Right lobe of liver (tissue), 6 donors: ENCODE measurements around the gene TMEM271. TPM values are rescaled to one million over a fixed set of nuclear protein-coding genes. Genes with fewer than 3 reads are reported as not detected.
A peak's percentile ranks its signal among the peaks of the same experiment; 100 is the strongest.

Source experiments
- ATAC-seq, 4 donors: fragments of 200-7000 bp; cut with Tn5 transposase; one replicate each; pipeline ENCODE4 v1.9.1; 2020; ENCODE audit warnings: mild to moderate bottlenecking in 4 of 4, moderate library complexity in 4 of 4
- DNase-seq, 3 donors: peaks; one replicate each; pipeline ENCODE4 v3.0.0-alpha.2; 2020
- H3K27ac ChIP-seq, 3 donors: fragments of 200-600 bp; one replicate each; pipeline ENCODE4 v1.8.0; 2022
- H3K27me3 ChIP-seq, 2 donors: fragments of 200-600 bp; one replicate each; pipeline ENCODE4 v1.8.0; 2022
- H3K36me3 ChIP-seq, 4 donors: fragments of 200-600 bp; sonication (generic) in 1 of 4; one replicate each; pipeline versions ENCODE4 v1.5.1 to v1.8.0; 2017 to 2022; ENCODE audit warnings: control low read depth in 1 of 4
- H3K4me1 ChIP-seq, 4 donors: fragments of 200-600 bp; sonication (generic) in 1 of 4; one replicate each; pipeline versions ENCODE4 v1.5.1 to v1.8.0; 2017 to 2022; ENCODE audit warnings: control low read depth in 1 of 4
- H3K4me3 ChIP-seq, 3 donors: fragments of 200-600 bp; one replicate each; pipeline ENCODE4 v1.8.0; 2022
- H3K9me3 ChIP-seq, 4 donors: fragments of 200-600 bp; sonication (generic) in 1 of 4; one replicate each; pipeline versions ENCODE4 v1.5.1 to v1.8.0; 2017 to 2022; ENCODE audit warnings: control low read depth in 1 of 4
- POLR2A ChIP-seq: fragments of 450-650 bp; IDR thresholded peaks from one replicate; pipeline ENCODE4 v1.6.1; 2017; ENCODE audit warnings: antibody characterized with exemption, mild to moderate bottlenecking
- WGBS: methylation state at CpG from one replicate; pipeline ENCODE4 v1.1.6; 2018; ENCODE audit warnings: low coverage, low lambda C conversion rate; ENCODE audit not compliant: insufficient coverage; ENCODE audit errors: missing lambda C conversion rate; 5-methylcytosine and 5-hydroxymethylcytosine counted together
- intact Hi-C, 2 donors: fragments of 100-400 bp; cut with DNase I; formaldehyde crosslinking; loops; one replicate each; pipeline versions ENCODE4 v1.11.2 to v1.14.1; 2022
- total RNA-seq, 6 experiments: library from RNA; depleted of rRNA in 2 of 6; stranded (reverse); fragments of >200 nt in 2 of 6; fragmentation: NEBNext Ultra II Directional in 3 of 6; extraction: Animal tissue kit (Norgen Biotek cat#: 25700) in 3 of 6; gene quantifications; one replicate each; pipeline versions ENCODE4 v1.1.0 to v1.2.4, GENCODE V29; 2016 to 2023
- TF ChIP-seq, protein P1 (sequence below), 4 donors: fragments of 200-600 bp in 3 of 4; fragments of 450-650 bp in 1 of 4; IDR thresholded peaks; one replicate each; pipeline versions ENCODE4 v1.5.1 to v1.8.0; 2016 to 2022; ENCODE audit warnings: antibody characterized with exemption in 4 of 4, mild to moderate bottlenecking in 2 of 4
- donor health status: DM: no; HTN: yes; CAD: no.
- donor health status: DM: no; HTN: no; CAD: no.
- donor health status: DM: no; HTN: no; CAD: no.
- donor health status: DM: no; HTN: yes; CAD: no.
- donor health status: DM: no; HTN: yes; CAD: no.

The TMEM271 gene
- total RNA-seq, 6 experiments from 2014 or later, result not detected

DNA sequence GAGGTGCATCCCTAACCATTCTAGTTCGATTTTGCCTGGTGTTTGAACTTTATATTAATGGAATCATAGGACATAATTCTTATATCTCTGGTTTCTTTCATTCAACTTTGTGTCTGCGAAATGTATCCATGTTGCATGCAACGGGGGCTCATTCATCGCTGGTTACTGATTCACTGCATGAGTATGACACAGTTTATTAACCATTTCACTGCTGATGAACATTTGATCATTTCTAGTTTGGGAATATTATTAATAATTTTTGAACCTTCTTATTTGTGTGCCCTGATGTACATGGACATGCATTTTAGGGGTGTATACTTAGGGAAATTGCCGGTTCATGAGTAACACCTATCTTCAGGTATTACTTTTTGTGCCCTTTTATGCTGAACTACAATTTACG lies 5.1 kb upstream of the TMEM271 start:
- Histone ChIP-seq H3K27ac (no peak overlapping the region), H3K4me1 (no peaks in the 10 kb centered on the region), H3K27me3 (peaks cover 0 to 13% of the 10 kb centered on the region in 2 donors), H3K4me3 (no peak overlapping the region), H3K9me3 (no peaks in the 10 kb centered on the region), H3K36me3 (no peaks in the 10 kb centered on the region)
- 27% methylated on average over 5 of the region's 6 CpGs for WGBS
- DNase-seq (no peak), ATAC-seq (no peak)
- TF ChIP-seq, protein P1, sequence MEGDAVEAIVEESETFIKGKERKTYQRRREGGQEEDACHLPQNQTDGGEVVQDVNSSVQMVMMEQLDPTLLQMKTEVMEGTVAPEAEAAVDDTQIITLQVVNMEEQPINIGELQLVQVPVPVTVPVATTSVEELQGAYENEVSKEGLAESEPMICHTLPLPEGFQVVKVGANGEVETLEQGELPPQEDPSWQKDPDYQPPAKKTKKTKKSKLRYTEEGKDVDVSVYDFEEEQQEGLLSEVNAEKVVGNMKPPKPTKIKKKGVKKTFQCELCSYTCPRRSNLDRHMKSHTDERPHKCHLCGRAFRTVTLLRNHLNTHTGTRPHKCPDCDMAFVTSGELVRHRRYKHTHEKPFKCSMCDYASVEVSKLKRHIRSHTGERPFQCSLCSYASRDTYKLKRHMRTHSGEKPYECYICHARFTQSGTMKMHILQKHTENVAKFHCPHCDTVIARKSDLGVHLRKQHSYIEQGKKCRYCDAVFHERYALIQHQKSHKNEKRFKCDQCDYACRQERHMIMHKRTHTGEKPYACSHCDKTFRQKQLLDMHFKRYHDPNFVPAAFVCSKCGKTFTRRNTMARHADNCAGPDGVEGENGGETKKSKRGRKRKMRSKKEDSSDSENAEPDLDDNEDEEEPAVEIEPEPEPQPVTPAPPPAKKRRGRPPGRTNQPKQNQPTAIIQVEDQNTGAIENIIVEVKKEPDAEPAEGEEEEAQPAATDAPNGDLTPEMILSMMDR (IDR thresholded peaks at IDR 0.05), result no peak
- TF ChIP-seq POLR2A, result no peak
- intact Hi-C loops, result no loop called here

- Histone ChIP-seq H3K4me3 (no peak overlapping the region), H3K27me3 (peaks cover under 1 to 16% of the 10 kb centered on the region in 2 donors), H3K36me3 (no peaks in the 10 kb centered on the region), H3K4me1 (no peaks in the 10 kb centered on the region), H3K27ac (no peak overlapping the region), H3K9me3 (no peaks in the 10 kb centered on the region)
- no peak for DNase-seq
- ATAC-seq, result no peak
- TF ChIP-seq, protein P1 (IDR thresholded peaks at IDR 0.05), result no peak
- TF ChIP-seq POLR2A, result no peak
- 34% methylated on average over 8 of the region's 11 CpGs for WGBS
- intact Hi-C loops, result no loop called here
These were observed 3.6 kb upstream of the TMEM271 start for GRCh38 chr4:579543-580175.

GRCh38 chr4:578451-579443 lies 2.7 kb upstream of the TMEM271 start:
- TF ChIP-seq POLR2A, result no peak
- TF ChIP-seq, protein P1 (IDR thresholded peaks at IDR 0.05), result no peak
- H3K4me3 ChIP-seq, result no peak overlapping the region
- DNase-seq (no peak), ATAC-seq (peak in 1 of 4 donors; percentile 20)
- no peaks in the 10 kb centered on the region for H3K9me3 ChIP-seq
- H3K4me1 ChIP-seq, result no peaks in the 10 kb centered on the region
- intact Hi-C loops, result no loop called here
- no peak overlapping the region for H3K27ac ChIP-seq
- H3K27me3 ChIP-seq, result peaks cover 6 to 20% of the 10 kb centered on the region in 2 donors
- WGBS, result 27% methylated on average over 8 of the region's 32 CpGs
- H3K36me3 ChIP-seq, result no peaks in the 10 kb centered on the region

GRCh38 chr4:577499-578450 lies 1.7 kb upstream of the TMEM271 start:
- ATAC-seq (no peak), DNase-seq (no peak)
- Histone ChIP-seq H3K9me3 (no peaks in the 10 kb centered on the region), H3K4me1 (no peaks in the 10 kb centered on the region), H3K36me3 (no peaks in the 10 kb centered on the region), H3K27me3 (peaks cover 6 to 20% of the 10 kb centered on the region in 2 donors), H3K27ac (no peak overlapping the region), H3K4me3 (no peak overlapping the region)
- no peak for TF ChIP-seq POLR2A
- TF ChIP-seq, protein P1 (IDR thresholded peaks at IDR 0.05), result no peak
- WGBS, result 6% methylated on average over 16 of the region's 52 CpGs
- intact Hi-C loops, result no loop called here
